Esophagus (tissue), 2 donors: ENCODE data around the gene KLHDC7B. TPM values are rescaled to one million over a fixed set of nuclear protein-coding genes. Genes with fewer than 3 reads are reported as not detected.

Source experiments
- H3K27ac ChIP-seq, 2 donors: one replicate each; pipeline ENCODE4 v1.5.1; 2013; ENCODE audit warnings: low read depth in 2 of 2, mild to moderate bottlenecking in 2 of 2, inconsistent platforms in 1 of 2, low read length in 1 of 2, moderate library complexity in 1 of 2
- H3K27me3 ChIP-seq, 2 donors: one replicate each; pipeline ENCODE4 v1.6.1; 2013; ENCODE audit warnings: low read length in 2 of 2, control low read depth in 1 of 2, mild to moderate bottlenecking in 1 of 2; ENCODE audit not compliant: insufficient read depth in 2 of 2, control insufficient read depth in 1 of 2
- H3K36me3 ChIP-seq, 2 donors: one replicate each; pipeline ENCODE4 v1.6.1; 2013; ENCODE audit warnings: low read length in 1 of 2; ENCODE audit not compliant: control insufficient read depth in 2 of 2, insufficient read depth in 2 of 2
- H3K4me1 ChIP-seq, 2 donors: one replicate each; pipeline ENCODE4 v1.6.1; 2013; ENCODE audit warnings: low read length in 1 of 2; ENCODE audit not compliant: control insufficient read depth in 2 of 2, insufficient read depth in 2 of 2
- H3K4me3 ChIP-seq, 2 donors: one replicate each; pipeline ENCODE4 v1.5.1; 2013; ENCODE audit warnings: low read length in 2 of 2, mild to moderate bottlenecking in 2 of 2, low read depth in 1 of 2, moderate library complexity in 1 of 2
- H3K9me3 ChIP-seq, 2 donors: one replicate each; pipeline ENCODE4 v1.6.1; 2013; ENCODE audit warnings: mild to moderate bottlenecking in 2 of 2, low read depth in 1 of 2, low read length in 1 of 2, moderate library complexity in 1 of 2; ENCODE audit not compliant: control insufficient read depth in 2 of 2, insufficient read depth in 1 of 2
- WGBS, 2 donors: extraction: QIAGEN DNeasy Blood & Tissue Kit; methylation state at CpG; one replicate each; pipeline ENCODE4 v1.1.7; 2013; 5-methylcytosine and 5-hydroxymethylcytosine counted together
- polyA plus RNA-seq, 2 donors: library from polyadenylated mRNA; stranded (reverse); fragments of 200-250 nt; gene quantifications; one replicate each; pipeline ENCODE4 v1.2.3, GENCODE V29; 2013
- donor health status: healthy with polysubstance abuse.
- donor health status: Bipolar disorder and iron deficiency.

The KLHDC7B gene
- polyA plus RNA-seq, 2 donors = 0.12 to 0.14 TPM

GRCh38 chr22:50505276-50505775 lies 40.4 kb upstream of the KLHDC7B start:
- 83 to 90% methylated on average over 14 of the region's 14 CpGs for WGBS, 2 donors
- no peaks in the 10 kb centered on the region for H3K27me3 ChIP-seq
- H3K9me3 ChIP-seq = no peaks in the 10 kb centered on the region
- no peak overlapping the region for H3K4me3 ChIP-seq
- H3K4me1 ChIP-seq = peaks cover 10 to 28% of the 10 kb centered on the region in 2 donors
- H3K36me3 ChIP-seq = peaks cover 0 to 30% of the 10 kb centered on the region in 2 donors
- no peak overlapping the region for H3K27ac ChIP-seq

- Histone ChIP-seq H3K36me3 (peaks cover 0 to 30% of the 10 kb centered on the region in 2 donors), H3K9me3 (no peaks in the 10 kb centered on the region), H3K4me3 (peak overlapping the region in 1 of 2 donors; percentile 70), H3K4me1 (peaks cover 10 to 28% of the 10 kb centered on the region in 2 donors), H3K27ac (no peak overlapping the region), H3K27me3 (no peaks in the 10 kb centered on the region)
- WGBS, 2 donors = 83 to 89% methylated on average over 41 of the region's 41 CpGs
Measured at GRCh38 chr22:50505776-50506610, 39.7 kb upstream of the KLHDC7B start.

GRCh38 chr22:50506611-50507420 lies 38.9 kb upstream of the KLHDC7B start:
- Histone ChIP-seq H3K36me3 (peaks cover 0 to 31% of the 10 kb centered on the region in 2 donors), H3K9me3 (no peaks in the 10 kb centered on the region), H3K27me3 (no peaks in the 10 kb centered on the region), H3K4me1 (peaks cover 10 to 28% of the 10 kb centered on the region in 2 donors), H3K4me3 (peak overlapping the region; percentile 66 to 70), H3K27ac (peak overlapping the region; percentile 82 to 89)
- WGBS, 2 donors = 22 to 34% methylated on average over 21 of the region's 21 CpGs

GRCh38 chr22:50507421-50507990 lies 38.2 kb upstream of the KLHDC7B start, which contains the start of gene LMF2:
TSS of gene LMF2 (minus strand) at chr22:50507702. CDS start at chr22:50507675, 27 bp downstream.
- WGBS, 2 donors = 0 to 1% methylated on average over 37 to 60 of the region's 62 CpGs
- H3K4me1 ChIP-seq = peaks cover 10 to 28% of the 10 kb centered on the region in 2 donors

GRCh38 chr22:50507991-50508884 lies 37.5 kb upstream of the KLHDC7B start, which contains the start of gene NCAPH2:
TSS of gene NCAPH2 (plus strand) at chr22:50508224. CDS start at chr22:50508338, 114 bp downstream.
- H3K36me3 ChIP-seq = peaks cover 0 to 26% of the 10 kb centered on the region in 2 donors
- H3K9me3 ChIP-seq = no peaks in the 10 kb centered on the region
- WGBS, 2 donors = 1% methylated on average over 51 to 75 of the region's 76 CpGs
- H3K27me3 ChIP-seq = no peaks in the 10 kb centered on the region
- H3K4me1 ChIP-seq = peaks cover 10 to 28% of the 10 kb centered on the region in 2 donors
- H3K27ac ChIP-seq = peak within 1 kb of the TSS; percentile 96 to 100
- H3K4me3 ChIP-seq = peak within 1 kb of the TSS; percentile 79 to 92

More at GRCh38 chr22:50507421-50507990, 38.2 kb upstream of the KLHDC7B start, which contains the start of gene LMF2:
- Histone ChIP-seq H3K27ac (peak within 1 kb of the TSS; percentile 96 to 100), H3K9me3 (no peaks in the 10 kb centered on the region), H3K27me3 (no peaks in the 10 kb centered on the region), H3K36me3 (peaks cover 0 to 32% of the 10 kb centered on the region in 2 donors), H3K4me3 (peak within 1 kb of the TSS; percentile 79 to 92)

GRCh38 chr22:50508897-50509296 lies 36.8 kb upstream of the KLHDC7B start:
- Histone ChIP-seq H3K27ac (peak overlapping the region; percentile 96 to 100), H3K4me3 (peak overlapping the region; percentile 79 to 92), H3K4me1 (peaks cover 10 to 28% of the 10 kb centered on the region in 2 donors), H3K27me3 (no peaks in the 10 kb centered on the region), H3K36me3 (peaks cover 0 to 24% of the 10 kb centered on the region in 2 donors), H3K9me3 (no peaks in the 10 kb centered on the region)
- 4 to 7% methylated on average over 3 of the region's 3 CpGs for WGBS, 2 donors

GRCh38 chr22:50513175-50513574 lies 32.5 kb upstream of the KLHDC7B start:
- no peaks in the 10 kb centered on the region for H3K9me3 ChIP-seq
- no peaks in the 10 kb centered on the region for H3K4me1 ChIP-seq
- no peak overlapping the region for H3K27ac ChIP-seq
- H3K36me3 ChIP-seq = peaks cover 0 to 29% of the 10 kb centered on the region in 2 donors
- no peak overlapping the region for H3K4me3 ChIP-seq
- 97 to 98% methylated on average over 15 of the region's 15 CpGs for WGBS, 2 donors
- H3K27me3 ChIP-seq = no peaks in the 10 kb centered on the region

GRCh38 chr22:50516068-50516467 lies 29.6 kb upstream of the KLHDC7B start:
- Histone ChIP-seq H3K36me3 (peaks cover 8 to 45% of the 10 kb centered on the region in 2 donors), H3K27me3 (no peaks in the 10 kb centered on the region), H3K4me1 (no peaks in the 10 kb centered on the region), H3K9me3 (no peaks in the 10 kb centered on the region), H3K27ac (no peak overlapping the region), H3K4me3 (no peak overlapping the region)
- WGBS, 2 donors = 65 to 72% methylated on average over 8 of the region's 8 CpGs
